Vagina (tissue), 2 donors: ENCODE results near the gene KIAA1671. TPM values are rescaled to one million over a fixed set of nuclear protein-coding genes. Genes with fewer than 3 reads are reported as not detected.
A peak's percentile ranks its signal among the peaks of the same experiment; 100 is the strongest.

Experiments used
- DNase-seq, 2 donors: peaks; one replicate each; pipeline ENCODE4 v3.0.0-alpha.2; 2017; ENCODE audit errors: extremely low spot score in 2 of 2
- H3K27ac ChIP-seq: fragments of 200-600 bp; sonication (generic); one replicate; pipeline ENCODE4 v1.5.1; 2019
- H3K27me3 ChIP-seq: fragments of 200-600 bp; sonication (generic); one replicate; pipeline ENCODE4 v1.5.1; 2019
- H3K36me3 ChIP-seq, 2 donors: fragments of 200-600 bp; sonication (generic); one replicate each; pipeline ENCODE4 v1.5.1; 2017 to 2019
- H3K4me1 ChIP-seq: fragments of 200-600 bp; sonication (generic); one replicate; pipeline ENCODE4 v1.5.1; 2019
- H3K4me3 ChIP-seq, 2 donors: fragments of 200-600 bp; sonication (generic); 1 replicate in 1 of 2; 2 replicates in 1 of 2; pipeline ENCODE4 v1.5.1; 2016 to 2019
- H3K9me3 ChIP-seq: fragments of 200-600 bp; sonication (generic); one replicate; pipeline ENCODE4 v1.5.1; 2019
- POLR2A ChIP-seq, 2 donors: fragments of 450-650 bp; IDR thresholded peaks; one replicate each; pipeline ENCODE4 v1.6.1; 2017; ENCODE audit warnings: antibody characterized with exemption in 2 of 2, mild to moderate bottlenecking in 2 of 2, moderate library complexity in 2 of 2
- POLR2AphosphoS5 ChIP-seq, 2 donors: sonication (generic); formaldehyde crosslinking; IDR thresholded peaks; one replicate each; pipeline ENCODE4 v1.9.0; 2017; ENCODE audit warnings: antibody characterized with exemption in 2 of 2, mild to moderate bottlenecking in 2 of 2, low read depth in 1 of 2; ENCODE audit not compliant: insufficient read depth in 1 of 2
- intact Hi-C: fragments of 100-400 bp; cut with DNase I; formaldehyde crosslinking; loops from one replicate; pipeline ENCODE4 v1.15.1; 2023
- total RNA-seq: library from RNA; depleted of rRNA; stranded (reverse); fragments of >200 nt; gene quantifications from one replicate; pipeline ENCODE4 v1.2.3, GENCODE V29; 2016
- TF ChIP-seq, protein P1 (sequence below), 3 experiments: fragments of 450-650 bp in 2 of 3; fragments of 200-600 bp in 1 of 3; sonication (generic) in 1 of 3; IDR thresholded peaks; one replicate each; pipeline ENCODE4 v1.5.1; 2017 to 2019; ENCODE audit warnings: antibody characterized with exemption in 3 of 3, mild to moderate bottlenecking in 2 of 3, moderate library complexity in 2 of 3

Gene KIAA1671
- total RNA-seq, 1 donor from 2014 or later, result 54.0 TPM

DNA sequence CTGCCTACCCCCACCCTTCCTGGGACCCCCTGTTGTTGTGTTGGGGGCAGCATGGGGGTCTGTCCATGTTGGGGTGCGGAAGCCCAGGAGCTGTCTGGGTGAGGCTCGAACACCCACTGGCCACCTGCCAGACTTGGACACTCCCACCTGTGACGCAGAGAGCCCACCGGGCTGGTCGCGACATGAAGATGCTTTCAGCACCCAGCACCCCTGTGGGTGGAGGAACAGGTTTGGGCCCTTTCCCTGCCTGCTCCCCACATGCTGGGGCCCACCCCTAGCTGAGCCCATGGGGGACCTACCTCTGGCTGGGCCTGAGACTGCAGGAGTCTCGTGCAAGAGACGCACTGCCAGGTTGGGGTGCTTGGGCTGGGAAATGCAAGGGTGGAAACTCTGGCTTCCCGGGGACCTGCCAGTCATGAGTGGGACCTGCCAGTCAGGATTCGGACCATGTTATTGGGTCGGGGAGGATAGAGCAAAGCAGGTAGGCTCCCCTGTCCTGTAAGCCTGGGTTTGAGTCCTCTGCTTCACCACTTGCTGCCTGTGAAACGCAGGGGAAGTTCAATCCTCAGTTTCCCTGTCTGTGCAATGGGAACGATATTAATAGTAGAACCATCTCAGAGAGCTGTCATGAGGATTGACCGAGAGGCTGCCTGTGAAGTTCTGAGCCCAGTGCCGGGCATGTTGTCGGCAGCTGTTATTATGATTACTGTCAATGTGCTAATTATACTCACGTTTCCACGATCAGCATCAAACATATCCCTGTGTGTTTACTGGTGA is 24.1 kb downstream of the KIAA1671 start:
- Histone ChIP-seq H3K27ac (peak overlapping the region; percentile 90), H3K4me3 (no peak overlapping the region), H3K4me1 (peaks cover 54% of the 10 kb centered on the region), H3K9me3 (no peaks in the 10 kb centered on the region), H3K27me3 (no peaks in the 10 kb centered on the region), H3K36me3 (no peaks in the 10 kb centered on the region)
- no peak for DNase-seq
- intact Hi-C loops, result no loop called here
- TF ChIP-seq, protein P1, sequence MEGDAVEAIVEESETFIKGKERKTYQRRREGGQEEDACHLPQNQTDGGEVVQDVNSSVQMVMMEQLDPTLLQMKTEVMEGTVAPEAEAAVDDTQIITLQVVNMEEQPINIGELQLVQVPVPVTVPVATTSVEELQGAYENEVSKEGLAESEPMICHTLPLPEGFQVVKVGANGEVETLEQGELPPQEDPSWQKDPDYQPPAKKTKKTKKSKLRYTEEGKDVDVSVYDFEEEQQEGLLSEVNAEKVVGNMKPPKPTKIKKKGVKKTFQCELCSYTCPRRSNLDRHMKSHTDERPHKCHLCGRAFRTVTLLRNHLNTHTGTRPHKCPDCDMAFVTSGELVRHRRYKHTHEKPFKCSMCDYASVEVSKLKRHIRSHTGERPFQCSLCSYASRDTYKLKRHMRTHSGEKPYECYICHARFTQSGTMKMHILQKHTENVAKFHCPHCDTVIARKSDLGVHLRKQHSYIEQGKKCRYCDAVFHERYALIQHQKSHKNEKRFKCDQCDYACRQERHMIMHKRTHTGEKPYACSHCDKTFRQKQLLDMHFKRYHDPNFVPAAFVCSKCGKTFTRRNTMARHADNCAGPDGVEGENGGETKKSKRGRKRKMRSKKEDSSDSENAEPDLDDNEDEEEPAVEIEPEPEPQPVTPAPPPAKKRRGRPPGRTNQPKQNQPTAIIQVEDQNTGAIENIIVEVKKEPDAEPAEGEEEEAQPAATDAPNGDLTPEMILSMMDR (IDR thresholded peaks at IDR 0.05), result no peak
- TF ChIP-seq POLR2A (IDR thresholded peaks at IDR 0.05), result no peak
- TF ChIP-seq POLR2AphosphoS5 (IDR thresholded peaks at IDR 0.05; ENCODE audit: insufficient read depth in 1 of 2, low read depth in 1 of 2), result no peak

DNA sequence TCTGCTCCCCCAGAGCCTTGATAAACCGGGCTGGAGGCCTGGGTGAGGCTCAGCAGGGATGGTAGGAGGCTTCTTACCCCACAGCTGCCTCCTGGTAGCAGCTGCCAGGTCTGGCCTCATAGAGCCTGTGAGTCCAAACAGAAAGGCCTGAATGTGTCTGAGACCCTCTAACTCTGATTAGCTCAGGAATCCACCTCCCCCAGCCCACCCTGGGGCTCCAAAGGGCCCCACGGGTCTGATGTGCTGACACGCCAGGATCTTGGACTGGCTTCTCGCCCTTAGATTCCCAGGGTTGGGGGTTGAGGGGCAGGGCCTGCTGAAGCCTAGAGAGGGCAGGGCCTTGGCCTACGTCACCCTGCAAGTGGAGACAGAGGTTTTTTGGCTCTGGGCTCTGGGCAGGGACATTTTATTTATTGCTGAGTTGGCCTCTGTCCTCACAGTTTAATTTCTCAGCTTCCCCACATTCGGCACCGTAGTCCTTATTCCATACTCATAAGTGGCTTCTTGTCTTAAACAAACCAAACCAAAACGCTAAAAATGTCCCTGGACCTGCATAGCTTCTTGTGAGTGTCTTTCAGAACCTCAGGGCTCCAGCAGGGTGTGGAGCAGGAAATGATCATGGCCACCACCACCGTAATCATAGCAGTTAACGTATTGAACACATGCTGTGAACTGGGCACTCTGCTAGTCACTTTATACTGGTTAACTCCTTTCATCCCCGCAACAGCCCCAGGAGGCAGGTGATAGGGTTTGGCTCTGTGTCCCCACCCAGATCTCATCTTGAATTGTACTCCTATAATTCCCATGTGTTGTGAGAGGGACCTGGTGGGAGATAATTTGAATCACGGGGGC is 25.1 kb downstream of the KIAA1671 start:
- H3K36me3 ChIP-seq, result no peaks in the 10 kb centered on the region
- no peak for DNase-seq

DNA sequence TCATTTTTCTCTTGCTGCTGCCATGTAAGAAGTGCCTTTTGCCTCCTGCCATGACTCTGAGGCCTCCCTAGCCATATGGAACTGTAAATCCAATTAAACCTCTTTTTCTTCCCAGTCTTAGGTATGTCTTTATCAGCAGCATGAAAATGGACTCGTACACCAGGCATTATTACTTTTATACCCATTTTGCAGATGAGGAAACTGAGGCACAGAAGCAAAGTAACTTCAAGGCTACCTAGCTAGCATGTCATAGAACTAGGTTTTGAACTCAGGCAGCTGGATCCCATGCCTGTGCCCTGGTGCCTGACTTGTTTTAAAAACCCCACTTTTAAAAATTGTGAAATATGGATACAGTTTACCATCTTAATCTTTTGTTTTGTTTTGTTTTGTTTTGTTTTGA is 25.8 kb downstream of the KIAA1671 start:
- peak overlapping the region; percentile 90 for H3K27ac ChIP-seq
- no peak for TF ChIP-seq POLR2A (IDR thresholded peaks at IDR 0.05)
- TF ChIP-seq, protein P1 (IDR thresholded peaks at IDR 0.05), result no peak
- no peak for TF ChIP-seq POLR2AphosphoS5 (IDR thresholded peaks at IDR 0.05; ENCODE audit: insufficient read depth in 1 of 2, low read depth in 1 of 2)
- no peaks in the 10 kb centered on the region for H3K9me3 ChIP-seq
- H3K27me3 ChIP-seq, result no peaks in the 10 kb centered on the region
- no peak overlapping the region for H3K4me3 ChIP-seq
- H3K4me1 ChIP-seq, result peaks cover 54% of the 10 kb centered on the region
- H3K36me3 ChIP-seq, result no peaks in the 10 kb centered on the region
- DNase-seq, result no peak
- intact Hi-C loops, result no loop called here

More for the DNA sequence above, 25.1 kb downstream of the KIAA1671 start:
- intact Hi-C loops, result no loop called here
- Histone ChIP-seq H3K4me1 (peaks cover 54% of the 10 kb centered on the region), H3K27ac (peak overlapping the region; percentile 90), H3K4me3 (no peak overlapping the region), H3K9me3 (no peaks in the 10 kb centered on the region), H3K27me3 (no peaks in the 10 kb centered on the region)
- TF ChIP-seq POLR2A (IDR thresholded peaks at IDR 0.05) (no peak), POLR2AphosphoS5 (IDR thresholded peaks at IDR 0.05; ENCODE audit: insufficient read depth in 1 of 2, low read depth in 1 of 2) (peak in 1 of 2 donors; percentile 57)
- TF ChIP-seq, protein P1 (IDR thresholded peaks at IDR 0.05), result no peak

DNA sequence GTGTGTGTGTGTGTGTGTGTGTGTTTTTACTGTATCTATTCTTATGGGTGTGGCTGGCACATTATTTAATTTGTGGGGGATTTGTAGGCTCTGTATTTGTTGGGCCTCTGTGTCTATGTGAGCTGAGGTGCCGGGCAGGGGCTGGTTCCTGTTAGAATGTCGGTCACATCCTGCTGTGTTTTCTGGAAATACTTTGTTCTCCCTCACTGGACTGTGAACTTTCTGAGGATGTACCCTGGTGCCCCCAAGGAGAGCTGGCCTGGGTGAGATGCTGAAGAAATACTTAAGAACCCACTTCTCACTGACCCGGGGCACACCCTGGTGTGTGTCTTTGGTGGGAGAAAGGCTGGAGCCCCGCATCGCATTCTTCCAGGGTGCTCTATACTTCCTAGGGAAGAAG is 28.6 kb downstream of the KIAA1671 start:
- no peak overlapping the region for H3K4me3 ChIP-seq
- peaks cover 46% of the 10 kb centered on the region for H3K4me1 ChIP-seq
- TF ChIP-seq, protein P1 (IDR thresholded peaks at IDR 0.05), result no peak
- TF ChIP-seq POLR2AphosphoS5 (IDR thresholded peaks at IDR 0.05; ENCODE audit: insufficient read depth in 1 of 2, low read depth in 1 of 2) (no peak), POLR2A (IDR thresholded peaks at IDR 0.05) (no peak)
- intact Hi-C loops, result no loop called here
- no peak for DNase-seq
- peak overlapping the region; percentile 44 for H3K27ac ChIP-seq
- H3K9me3 ChIP-seq, result no peaks in the 10 kb centered on the region
- H3K36me3 ChIP-seq, result no peaks in the 10 kb centered on the region
- no peaks in the 10 kb centered on the region for H3K27me3 ChIP-seq
